ENCODE measurements around the gene PCBP3. TPM values are rescaled to one million over a fixed set of nuclear protein-coding genes. Genes with fewer than 3 reads are reported as not detected.

PCBP3 gene
- total RNA-seq, 1 donor = 7.0 TPM

DNA sequence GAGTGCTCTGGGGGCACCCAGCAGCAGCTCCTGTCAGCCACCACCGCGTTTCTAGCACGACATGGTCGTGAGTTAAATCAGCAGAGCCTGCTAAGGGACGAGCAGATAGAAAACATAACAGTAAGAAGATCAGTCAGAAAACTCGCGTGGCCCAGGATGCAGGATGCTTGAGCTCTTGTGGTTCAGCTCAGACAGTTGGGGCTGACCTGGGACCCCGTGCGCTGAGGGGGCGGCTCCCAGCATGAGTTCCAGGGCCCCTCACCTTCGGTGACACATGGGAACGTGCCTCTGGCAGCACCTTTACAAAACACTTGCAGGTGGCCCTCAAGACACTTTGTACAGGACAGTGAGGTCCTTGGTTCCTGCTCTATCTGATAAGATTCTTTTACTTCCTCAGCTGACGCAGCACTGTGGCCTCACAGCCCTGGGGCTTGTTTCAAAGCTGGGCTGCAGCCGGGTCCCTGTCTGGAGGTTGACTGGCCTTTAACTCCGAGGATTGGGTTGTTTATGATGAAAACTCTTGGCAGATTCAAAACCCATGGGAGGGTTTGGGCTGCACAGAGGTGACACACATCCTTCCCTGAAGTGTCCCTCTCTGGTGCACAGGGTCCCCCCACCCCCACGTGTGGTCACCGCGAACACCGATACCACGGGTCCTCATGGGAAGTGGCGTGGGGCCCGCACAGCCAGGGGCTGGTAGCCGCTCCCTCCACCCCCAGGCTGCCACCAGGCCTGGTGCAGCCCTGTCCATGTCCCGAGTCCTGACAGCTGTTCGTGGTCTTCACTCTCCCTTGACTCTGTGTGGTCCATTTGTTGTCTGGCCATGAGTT is 272.7 kb downstream of the PCBP3 start:
- peak in 2 of 3 donors; percentile 35 to 60 for DNase-seq (ENCODE audit: low read depth in 2 of 3, low spot score in 2 of 3)

DNA sequence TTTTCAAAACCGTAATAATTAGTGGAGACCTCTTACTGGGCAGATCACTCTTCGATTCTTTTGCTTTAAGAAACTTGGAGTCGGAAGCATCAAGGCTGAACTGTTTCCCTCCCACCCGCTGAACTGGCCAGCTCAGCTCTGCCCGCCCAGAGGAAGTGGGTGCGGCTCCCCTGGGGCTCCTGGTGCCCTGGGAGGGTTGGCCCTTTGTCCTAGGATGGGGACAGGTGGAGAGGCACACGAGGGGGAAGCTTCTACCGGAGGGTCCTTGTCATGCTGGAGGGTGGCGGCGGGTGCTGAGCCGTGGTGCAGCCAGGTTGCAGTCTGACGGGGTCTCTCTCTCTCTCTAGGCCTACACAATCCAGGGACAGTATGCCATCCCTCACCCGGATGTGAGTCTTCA is 273.7 kb downstream of the PCBP3 start:
- no peak for DNase-seq (ENCODE audit: low read depth in 2 of 3, low spot score in 2 of 3)

DNA sequence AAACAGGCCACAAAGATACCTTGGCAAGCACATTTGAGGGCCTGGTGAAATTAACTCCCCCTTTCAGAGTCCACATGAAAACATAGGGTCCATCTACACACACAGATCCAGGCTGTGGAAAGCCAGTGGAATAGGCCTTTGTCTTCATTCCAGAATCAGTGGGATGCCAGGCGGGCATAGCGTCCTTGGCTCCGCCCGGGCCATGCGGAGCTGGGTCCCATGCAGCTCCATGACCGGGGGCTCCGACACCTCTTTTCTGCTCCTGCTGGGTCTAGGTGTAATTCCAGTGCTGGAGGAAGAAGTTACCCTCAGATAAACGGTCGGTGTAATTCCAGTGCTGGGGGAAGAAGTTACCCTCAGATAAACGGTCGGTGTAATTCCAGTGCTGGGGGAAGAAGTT is 274.5 kb downstream of the PCBP3 start:
- no peak for DNase-seq (ENCODE audit: low read depth in 2 of 3, low spot score in 2 of 3)

DNA sequence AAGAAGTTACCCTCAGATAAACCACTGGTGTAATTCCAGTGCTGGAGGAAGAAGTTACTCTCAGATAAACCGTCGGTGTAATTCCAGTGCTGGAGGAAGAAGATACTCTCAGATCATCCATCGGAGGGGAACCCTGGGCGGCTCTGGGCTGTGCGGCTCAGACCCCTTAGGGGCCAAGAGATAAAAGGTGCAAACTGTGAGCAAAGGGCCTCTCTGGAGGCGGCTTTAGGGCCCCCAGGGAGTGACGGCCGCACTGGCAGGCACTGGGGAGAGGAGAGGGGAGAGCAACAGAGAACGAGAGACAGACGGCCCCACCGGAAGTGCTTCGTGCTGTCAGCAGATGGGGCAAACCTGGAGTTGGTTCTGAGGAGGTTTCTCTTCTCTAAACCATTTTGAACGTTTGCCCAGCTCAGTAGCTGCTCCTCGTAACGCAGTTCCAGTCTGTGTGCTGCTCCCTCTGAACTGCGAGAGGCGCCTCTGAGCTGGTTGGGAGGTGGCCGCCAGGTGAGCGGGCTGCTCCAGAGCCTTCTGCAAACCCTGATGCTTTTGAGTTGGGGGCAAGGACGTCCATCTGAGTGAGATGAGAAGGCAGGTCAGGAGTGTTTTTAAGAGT is 275.4 kb downstream of the PCBP3 start:
- DNase-seq (ENCODE audit: low read depth in 2 of 3, low spot score in 2 of 3) = no peak

DNA sequence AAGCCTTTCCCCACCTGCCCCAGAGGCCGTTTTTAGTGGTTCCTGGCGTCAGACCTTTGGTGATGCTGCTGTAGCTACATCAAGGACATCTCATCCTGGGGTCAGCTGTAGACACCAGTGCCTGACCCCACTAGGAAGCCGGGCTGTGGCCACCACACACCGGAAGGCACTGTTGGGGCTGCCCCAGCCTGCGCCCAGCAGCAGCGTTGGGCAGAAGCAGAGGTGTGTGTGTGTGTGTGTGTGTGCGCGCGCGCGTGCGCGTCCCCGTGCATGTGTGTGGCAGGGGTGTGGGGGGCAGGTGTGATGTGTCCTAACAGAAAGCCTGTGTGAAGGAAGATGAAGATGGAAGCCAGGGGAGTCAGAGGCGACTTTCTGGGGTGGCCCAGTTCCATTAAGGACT is 276.1 kb downstream of the PCBP3 start:
- no peak for DNase-seq (ENCODE audit: low read depth in 2 of 3, low spot score in 2 of 3)

DNA sequence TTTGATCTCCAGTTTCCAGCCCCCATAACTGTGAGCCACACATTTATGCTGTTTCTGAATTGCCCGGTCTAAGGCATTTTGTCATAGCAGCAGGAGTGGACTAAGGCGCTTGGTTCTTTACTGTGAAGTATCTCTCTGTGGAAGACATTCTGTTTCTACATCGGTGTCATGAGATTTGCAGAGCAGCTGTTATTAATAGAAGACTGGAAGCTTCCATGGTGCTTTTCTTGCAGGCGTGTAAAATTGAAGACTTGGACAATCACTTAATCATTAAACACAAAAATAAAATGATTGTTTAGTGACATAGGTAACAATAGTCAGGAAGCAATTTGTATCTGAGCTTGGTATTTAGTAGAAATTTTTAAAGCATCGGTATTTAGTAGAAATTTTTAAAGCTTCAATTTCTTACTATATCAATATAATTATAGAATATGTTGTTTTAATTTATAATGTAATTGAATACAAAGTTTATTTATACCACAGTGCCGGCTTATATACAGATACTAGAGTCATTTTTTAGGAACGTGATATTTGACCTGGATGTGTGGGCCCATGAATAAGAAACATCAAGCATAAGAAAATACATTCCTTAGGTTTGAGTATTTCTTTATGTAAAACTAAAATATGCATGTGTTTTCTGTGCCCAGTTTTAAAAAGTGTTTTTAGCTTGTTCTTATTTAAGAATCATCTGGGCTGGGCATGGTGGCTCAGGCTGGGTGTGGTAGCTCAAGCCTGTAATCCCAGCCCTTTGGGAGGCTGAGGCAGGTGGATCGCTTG is 277.5 kb downstream of the PCBP3 start:
- DNase-seq (ENCODE audit: low read depth in 2 of 3, low spot score in 2 of 3) = no peak

DNA sequence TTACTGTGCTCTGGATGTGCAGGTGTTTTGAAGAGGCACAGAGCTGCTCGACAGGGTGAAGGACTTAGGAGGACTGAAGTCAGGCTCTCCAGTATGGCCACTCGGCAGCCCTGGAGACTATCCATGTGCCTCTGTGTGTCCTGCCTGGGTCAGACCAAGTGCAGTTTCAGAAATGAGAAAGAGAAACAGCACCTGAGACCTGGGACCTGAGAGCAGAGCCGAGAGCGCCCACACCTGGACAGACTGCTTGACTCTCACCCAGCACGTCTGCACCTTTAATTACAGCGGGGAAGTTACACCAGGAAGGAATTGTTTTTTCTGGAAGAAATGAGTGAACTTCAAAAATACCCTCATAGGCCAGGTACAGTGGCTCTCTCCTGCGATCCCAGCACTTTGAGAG is 278.4 kb downstream of the PCBP3 start:
- DNase-seq (ENCODE audit: low read depth in 2 of 3, low spot score in 2 of 3) = no peak

DNA sequence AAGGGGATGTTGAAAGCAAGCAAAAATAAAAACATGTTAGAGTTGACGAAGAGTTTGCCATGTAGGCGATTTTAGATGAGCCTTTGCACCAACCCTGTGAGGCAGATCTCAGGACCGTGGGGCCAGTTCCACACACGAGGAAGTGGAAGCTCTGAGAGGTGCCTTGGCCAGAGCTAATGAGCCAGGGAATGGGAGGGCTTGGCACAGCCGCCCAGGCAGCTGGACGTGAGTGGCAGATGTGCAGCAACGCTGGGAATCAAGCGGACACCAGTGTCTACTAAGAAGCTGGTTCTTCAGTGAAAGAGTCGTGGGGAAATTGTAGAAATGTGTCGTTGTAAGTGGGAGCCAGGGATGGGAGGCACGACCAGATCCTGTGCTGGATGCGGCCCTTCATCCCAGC is 279.1 kb downstream of the PCBP3 start:
- DNase-seq (ENCODE audit: low read depth in 2 of 3, low spot score in 2 of 3) = no peak

DNA sequence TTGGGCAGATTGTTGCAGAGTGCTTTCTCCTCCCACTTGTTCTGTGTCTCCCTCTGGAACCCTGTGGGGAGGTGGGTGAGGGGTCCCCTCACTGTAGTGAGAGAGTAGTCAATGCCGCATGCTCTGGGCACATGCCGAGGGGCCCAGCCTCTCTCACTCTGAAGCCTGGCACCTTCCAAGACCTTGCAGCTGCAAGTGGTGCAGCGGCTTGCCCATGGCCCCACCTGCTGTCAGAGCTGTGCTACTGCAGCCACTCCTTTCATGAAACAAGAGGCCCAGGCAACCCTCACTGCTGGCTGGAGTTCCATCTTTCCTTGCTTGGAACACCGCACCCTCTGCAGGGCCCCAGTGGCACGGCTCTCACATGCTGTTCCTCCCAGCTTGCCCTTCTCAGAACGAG is 279.6 kb downstream of the PCBP3 start:
- peak; percentile 30 to 64 (median 32) for DNase-seq (ENCODE audit: low read depth in 2 of 3, low spot score in 2 of 3)

DNA sequence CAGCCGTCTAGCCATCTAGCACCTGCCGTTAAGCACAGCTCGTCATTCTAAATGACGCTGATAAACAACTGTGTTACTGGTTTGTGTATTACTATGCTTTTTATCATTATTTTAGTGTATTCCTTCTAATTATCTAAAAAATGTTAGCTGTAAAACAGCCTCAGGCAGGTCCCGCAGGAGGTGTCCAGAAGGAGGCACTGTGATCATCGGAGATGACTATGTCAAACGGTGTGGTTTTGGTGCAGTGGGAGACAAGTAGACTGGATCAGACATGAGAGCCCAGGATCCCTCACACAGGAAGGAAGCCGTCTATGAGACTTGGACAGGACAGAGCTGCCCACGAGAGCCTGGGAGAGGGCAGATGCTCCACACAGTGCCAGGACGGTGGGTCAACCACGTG is 282.8 kb downstream of the PCBP3 start:
- DNase-seq (ENCODE audit: low read depth in 2 of 3, low spot score in 2 of 3) = no peak

DNA sequence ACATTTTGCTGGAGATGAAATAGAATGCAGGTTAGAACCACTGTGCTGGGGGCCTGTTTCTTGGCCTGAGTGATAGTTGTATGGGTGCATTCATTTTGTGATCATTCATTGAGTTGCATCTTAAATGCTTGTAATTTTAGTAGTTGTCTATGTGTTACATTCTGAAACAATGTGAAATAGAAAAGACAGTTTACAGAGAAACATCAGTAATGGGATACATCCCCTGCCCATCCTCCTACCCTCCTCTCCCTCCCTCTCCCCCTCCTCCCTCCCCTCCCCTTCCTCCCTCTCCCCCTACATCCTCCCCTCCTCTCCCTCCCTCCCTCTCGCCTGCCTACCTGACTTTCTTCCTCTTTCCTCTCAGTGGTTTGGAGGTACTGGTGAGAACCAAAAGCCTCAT is 283.5 kb downstream of the PCBP3 start:
- DNase-seq (ENCODE audit: low read depth in 2 of 3, low spot score in 2 of 3) = no peak

DNA sequence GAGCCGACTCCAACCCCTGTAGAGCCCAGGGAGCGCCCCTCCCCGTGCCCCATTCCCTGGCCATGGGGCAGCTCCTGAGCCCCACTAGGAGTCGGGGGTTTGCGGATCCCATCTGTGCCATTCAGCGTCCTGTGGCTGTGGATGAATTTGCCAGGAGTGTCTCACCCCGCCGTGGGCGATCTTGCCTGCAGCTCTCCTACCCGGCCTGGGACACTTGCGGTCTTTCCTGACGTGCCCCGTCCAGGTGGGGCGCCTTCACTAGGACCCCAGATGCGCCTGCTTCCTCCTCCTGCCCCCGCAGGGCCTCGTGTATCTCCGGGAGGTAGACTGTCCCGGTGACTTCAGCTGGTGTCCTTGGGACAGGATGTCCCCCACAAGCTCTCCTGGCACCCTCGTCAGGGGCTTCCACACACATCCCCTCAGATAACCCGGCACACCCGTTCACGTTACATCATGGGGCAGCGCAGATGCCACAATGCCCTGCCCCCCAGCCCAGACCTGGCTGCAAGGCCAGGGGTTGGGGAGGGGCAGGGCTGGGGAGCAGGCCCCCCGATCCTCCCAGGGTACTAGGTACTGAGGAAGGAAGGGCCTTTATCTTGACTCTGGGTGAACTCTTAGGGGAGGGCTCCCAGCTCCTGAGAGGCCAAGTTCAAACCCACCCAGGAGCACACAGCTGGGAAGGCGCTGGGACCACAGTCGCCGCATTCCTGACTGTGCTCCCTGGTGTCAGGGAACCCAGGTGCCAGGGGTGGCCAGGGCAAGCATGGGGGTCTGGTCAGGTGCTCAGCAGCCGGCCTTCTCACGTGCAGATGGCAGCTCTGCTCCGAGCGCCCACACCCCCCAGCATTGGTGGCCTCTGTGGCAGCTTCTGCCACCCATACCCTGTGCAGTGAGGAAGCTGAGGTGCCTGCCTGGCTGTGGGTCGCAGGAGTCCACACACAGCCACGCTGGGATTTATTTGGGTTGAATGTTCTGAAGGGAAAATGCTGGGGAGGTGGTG is 284.6 kb downstream of the PCBP3 start:
- no peak for DNase-seq (ENCODE audit: low read depth in 2 of 3, low spot score in 2 of 3)

DNA sequence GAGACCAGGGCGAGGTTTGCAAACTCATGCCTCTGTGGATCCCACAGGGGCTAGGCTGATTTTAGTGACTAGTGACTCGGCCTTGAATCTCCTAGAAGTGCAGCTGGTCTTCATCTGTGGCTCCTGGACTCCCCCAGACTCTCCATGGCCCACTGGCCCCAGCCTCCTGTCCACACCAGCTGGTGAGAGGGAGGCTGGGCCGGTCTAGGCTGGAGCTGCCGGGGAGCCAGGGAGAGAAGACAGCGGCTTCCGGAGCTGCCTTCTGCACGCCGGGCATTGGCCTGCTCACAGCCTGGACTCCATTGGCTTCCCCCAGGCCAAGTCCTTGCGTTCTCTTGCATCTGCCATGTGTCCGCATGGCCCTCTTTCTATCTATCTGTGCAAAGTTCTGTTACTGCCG is 285.9 kb downstream of the PCBP3 start:
- no peak for DNase-seq (ENCODE audit: low read depth in 2 of 3, low spot score in 2 of 3)

DNA sequence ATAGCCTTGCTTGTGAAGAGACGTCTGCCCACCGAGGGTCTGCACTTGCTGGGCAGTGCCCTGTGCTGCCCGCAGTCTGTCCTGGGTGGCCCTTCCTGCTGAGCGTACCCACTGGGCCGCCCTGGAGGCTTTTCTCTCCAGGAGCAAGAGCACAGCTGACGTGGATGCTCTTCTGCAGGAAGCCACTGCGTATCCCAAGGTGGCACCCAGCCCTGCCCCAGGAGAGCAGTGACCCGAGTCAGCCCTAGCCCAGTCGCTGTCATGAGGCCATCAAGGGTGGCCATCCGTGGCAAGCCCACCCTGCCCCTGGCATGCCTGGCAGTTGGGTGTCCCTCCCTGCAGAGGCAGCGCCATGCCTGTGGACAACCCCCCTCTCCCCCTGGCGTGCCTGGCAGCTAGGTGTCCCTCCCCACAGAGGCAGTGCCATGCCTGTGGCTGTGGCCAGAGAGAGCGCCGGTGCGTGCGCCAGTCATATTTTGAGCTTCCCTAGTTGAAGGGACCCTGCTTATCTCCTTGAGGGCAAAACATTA is 286.8 kb downstream of the PCBP3 start:
- no peak for DNase-seq (ENCODE audit: low read depth in 2 of 3, low spot score in 2 of 3)

DNA sequence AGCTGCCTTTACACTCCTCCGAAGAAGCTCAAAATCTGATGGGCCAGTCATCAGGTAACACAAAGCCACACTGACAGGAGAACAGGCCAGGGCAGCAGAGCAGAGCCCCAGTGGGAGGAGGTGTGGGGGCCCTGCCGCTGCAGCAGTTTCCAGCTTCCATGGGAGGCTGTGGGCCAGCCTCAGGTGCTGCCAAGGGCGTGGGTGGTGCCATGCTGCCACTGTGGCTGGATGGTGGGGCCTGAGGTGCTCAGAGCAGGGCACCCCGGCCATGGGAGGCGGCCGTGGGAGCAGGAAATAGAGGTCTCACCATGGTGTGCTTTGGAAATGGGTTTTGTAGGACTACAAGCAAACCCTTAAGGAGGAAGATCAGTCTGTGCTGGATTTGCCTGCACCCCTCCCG is 287.3 kb downstream of the PCBP3 start:
- DNase-seq (ENCODE audit: low read depth in 2 of 3, low spot score in 2 of 3) = no peak

DNA sequence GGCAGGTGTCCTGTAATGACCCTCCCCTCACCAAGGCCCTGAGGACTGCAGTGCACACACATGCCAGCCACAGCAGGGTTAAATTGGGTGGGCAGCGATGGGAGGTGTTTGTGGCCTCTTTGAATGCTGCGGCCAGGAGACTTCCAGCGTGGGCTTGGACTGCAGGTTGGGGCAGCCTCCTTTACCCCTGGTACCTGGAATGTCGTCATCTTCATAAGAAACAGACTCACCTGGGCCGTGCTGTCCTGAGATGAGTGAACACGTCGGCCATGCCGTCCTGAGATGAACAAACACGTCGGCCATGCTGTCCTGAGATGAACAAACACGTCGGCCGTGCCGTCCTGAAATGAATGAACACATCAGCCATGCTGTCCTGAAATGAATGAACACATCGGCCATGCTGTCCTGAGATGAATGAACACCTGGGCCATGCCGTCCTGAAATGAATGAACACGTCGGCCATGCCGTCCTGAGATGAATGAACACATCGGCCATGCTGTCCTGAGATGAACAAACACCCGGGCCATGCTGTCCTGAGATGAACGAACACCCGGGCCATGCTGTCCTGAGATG is 288.0 kb downstream of the PCBP3 start:
- no peak for DNase-seq (ENCODE audit: low read depth in 2 of 3, low spot score in 2 of 3)

DNA sequence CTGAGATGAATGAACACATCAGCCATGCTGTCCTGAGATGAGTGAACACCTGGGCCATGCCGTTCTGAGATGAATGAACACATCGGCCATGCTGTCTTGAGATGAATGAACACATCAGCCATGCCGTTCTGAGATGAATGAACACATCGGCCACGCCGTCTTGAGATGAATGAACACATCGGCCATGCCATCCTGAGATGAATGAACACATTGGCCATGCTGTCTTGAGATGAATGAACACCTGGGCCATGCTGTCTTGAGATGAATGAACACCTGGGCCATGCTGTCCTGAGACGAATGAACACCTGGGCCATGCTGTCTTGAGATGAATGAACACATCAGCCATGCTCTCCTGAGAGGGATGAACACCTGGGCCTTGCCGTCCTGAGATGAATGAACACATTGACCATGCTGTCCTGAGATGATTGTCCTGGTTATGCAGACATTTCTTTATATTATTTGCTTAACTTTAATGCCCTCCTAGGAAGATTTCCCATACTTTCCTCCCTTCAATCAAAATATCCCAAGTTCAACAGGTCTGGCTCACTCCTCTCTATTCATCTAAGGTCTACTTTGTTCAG is 289.5 kb downstream of the PCBP3 start:
- DNase-seq (ENCODE audit: low read depth in 2 of 3, low spot score in 2 of 3) = no peak

DNA sequence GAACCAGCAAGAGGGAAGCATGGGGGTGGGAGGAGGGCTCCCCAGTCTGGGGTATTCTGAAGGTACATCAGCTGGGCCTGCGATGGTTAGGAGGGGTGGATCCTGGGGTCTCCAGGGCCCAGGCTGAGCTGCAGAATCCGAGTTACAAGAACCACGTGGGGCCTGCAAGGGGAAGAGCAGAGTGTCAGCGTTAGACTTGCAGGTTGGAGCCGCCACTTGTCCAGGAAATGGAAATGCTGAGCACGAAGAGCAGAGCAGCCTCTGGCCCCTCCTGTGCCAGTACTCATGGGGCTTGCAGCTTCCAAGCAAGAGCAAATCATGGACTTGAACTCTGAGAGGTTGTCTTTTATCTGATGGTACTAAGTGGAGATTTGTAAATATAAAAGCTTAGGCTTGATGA is 290.6 kb downstream of the PCBP3 start:
- DNase-seq (ENCODE audit: low read depth in 2 of 3, low spot score in 2 of 3) = no peak

DNA sequence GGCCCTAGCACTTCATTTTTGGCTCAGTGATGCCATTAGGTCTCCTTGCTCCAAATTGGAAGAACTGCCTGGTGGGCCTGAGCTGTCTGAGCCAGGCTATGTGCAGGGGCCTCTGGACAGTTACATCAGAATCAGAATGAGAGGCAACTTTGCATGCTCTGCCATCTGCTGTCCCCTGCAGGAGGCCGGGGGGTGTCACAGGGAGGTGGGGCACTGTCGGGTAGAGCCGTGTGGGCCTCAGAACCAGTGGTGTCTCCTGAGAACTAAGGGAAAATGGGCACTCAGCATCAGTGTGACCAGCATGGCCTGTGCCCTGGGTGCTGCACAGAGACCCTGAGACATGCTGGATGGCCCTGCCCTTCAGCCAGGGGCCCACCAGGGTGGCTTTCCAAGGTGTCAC is 291.0 kb downstream of the PCBP3 start:
- DNase-seq (ENCODE audit: low read depth in 2 of 3, low spot score in 2 of 3) = no peak

DNA sequence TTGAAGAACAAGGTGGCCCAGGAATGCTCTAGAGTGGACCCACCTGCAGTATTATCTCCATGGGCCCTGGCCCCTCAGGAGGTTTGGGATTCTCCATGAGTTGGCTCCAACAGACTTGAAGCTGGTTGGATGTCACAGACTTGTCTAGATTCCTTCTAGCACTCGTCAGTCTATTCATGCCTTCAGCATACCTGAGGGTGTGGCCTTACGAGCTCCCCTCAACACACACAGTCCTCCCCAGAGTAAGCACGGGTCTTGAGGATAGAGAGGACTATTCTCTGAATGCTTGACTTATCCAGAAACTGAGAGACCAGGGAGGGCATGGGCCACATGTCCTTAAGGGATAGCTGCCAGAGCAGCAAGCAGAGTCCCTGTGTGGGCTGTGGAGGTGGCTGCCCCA is 292.1 kb downstream of the PCBP3 start:
- DNase-seq (ENCODE audit: low read depth in 2 of 3, low spot score in 2 of 3) = peak in 2 of 3 donors; percentile 51 to 73
